ENCODE measurements around the gene PTPRN2. TPM values are rescaled to one million over a fixed set of nuclear protein-coding genes. Genes with fewer than 3 reads are reported as not detected.
"Not testable (repeated sequence)": the region's sequence is repeated elsewhere in the genome, so short reads cannot be mapped to it uniquely, and the experiment has no call there.

The PTPRN2 gene
- polyA plus RNA-seq, 1 experiment, result 0.02 TPM

- no peak overlapping the region for H3K27ac ChIP-seq (ENCODE audit: low read depth, low read length)
- no peak for TF ChIP-seq CTCF (IDR thresholded peaks at IDR 0.05; ENCODE audit: low read depth, low read length)
- H3K9me3 ChIP-seq (ENCODE audit: control insufficient read depth, insufficient read depth, low read length), result peaks cover 47% of the 10 kb centered on the region
- no peak for DNase-seq (ENCODE audit: low read depth, low spot score)
- no peak overlapping the region for H3K4me3 ChIP-seq (ENCODE audit: low read depth, low read length)
- ChIA-PET POLR2A (no interaction called here), CTCF (no interaction called here)
- no peaks in the 10 kb centered on the region for H3K27me3 ChIP-seq (ENCODE audit: control insufficient read depth, insufficient read depth, low read length)
Measured at GRCh38 chr7:158308001-158308400, 279.6 kb downstream of the PTPRN2 start.

GRCh38 chr7:158304072-158304471 is 283.6 kb downstream of the PTPRN2 start:
- H3K27me3 ChIP-seq (ENCODE audit: control insufficient read depth, insufficient read depth, low read length); DNase-seq (ENCODE audit: low read depth, low spot score); H3K27ac ChIP-seq (ENCODE audit: low read depth, low read length); H3K4me3 ChIP-seq (ENCODE audit: low read depth, low read length); CTCF ChIA-PET; POLR2A ChIA-PET: not testable (repeated sequence)
- peaks cover 39% of the 10 kb centered on the region for H3K9me3 ChIP-seq (ENCODE audit: control insufficient read depth, insufficient read depth, low read length)

- no peak for TF ChIP-seq CTCF (IDR thresholded peaks at IDR 0.05; ENCODE audit: low read depth, low read length)
- POLR2A ChIA-PET, result no interaction called here
- H3K4me3 ChIP-seq (ENCODE audit: low read depth, low read length), result no peak overlapping the region
Measured at GRCh38 chr7:158303121-158303520, 284.5 kb downstream of the PTPRN2 start.

GRCh38 chr7:158302274-158303070 is 285.2 kb downstream of the PTPRN2 start:
- no peak for DNase-seq (ENCODE audit: low read depth, low spot score)
- POLR2A ChIA-PET, result no interaction called here

More at GRCh38 chr7:158303121-158303520, 284.5 kb downstream of the PTPRN2 start:
- Histone ChIP-seq H3K9me3 (ENCODE audit: control insufficient read depth, insufficient read depth, low read length) (peaks cover 44% of the 10 kb centered on the region), H3K27ac (ENCODE audit: low read depth, low read length) (no peak overlapping the region), H3K27me3 (ENCODE audit: control insufficient read depth, insufficient read depth, low read length) (no peaks in the 10 kb centered on the region)
- CTCF ChIA-PET, result no interaction called here
- no peak for DNase-seq (ENCODE audit: low read depth, low spot score)

GRCh38 chr7:158301207-158301606 is 286.4 kb downstream of the PTPRN2 start:
- Histone ChIP-seq H3K27ac (ENCODE audit: low read depth, low read length) (no peak overlapping the region), H3K27me3 (ENCODE audit: control insufficient read depth, insufficient read depth, low read length) (no peaks in the 10 kb centered on the region), H3K4me3 (ENCODE audit: low read depth, low read length) (no peak overlapping the region), H3K9me3 (ENCODE audit: control insufficient read depth, insufficient read depth, low read length) (peaks cover 51% of the 10 kb centered on the region)
- no peak for TF ChIP-seq CTCF (IDR thresholded peaks at IDR 0.05; ENCODE audit: low read depth, low read length)
- no peak for DNase-seq (ENCODE audit: low read depth, low spot score)
- ChIA-PET POLR2A (no interaction called here), CTCF (no interaction called here)

More at GRCh38 chr7:158302274-158303070, 285.2 kb downstream of the PTPRN2 start:
- CTCF ChIA-PET, result no interaction called here
- Histone ChIP-seq H3K27me3 (ENCODE audit: control insufficient read depth, insufficient read depth, low read length) (no peaks in the 10 kb centered on the region), H3K4me3 (ENCODE audit: low read depth, low read length) (no peak overlapping the region), H3K9me3 (ENCODE audit: control insufficient read depth, insufficient read depth, low read length) (peaks cover 41% of the 10 kb centered on the region), H3K27ac (ENCODE audit: low read depth, low read length) (no peak overlapping the region)
- TF ChIP-seq CTCF (IDR thresholded peaks at IDR 0.05; ENCODE audit: low read depth, low read length), result no peak
